ENCODE results near the gene CFAP58. TPM values are rescaled to one million over a fixed set of nuclear protein-coding genes. Genes with fewer than 3 reads are reported as not detected.

The CFAP58 gene
- total RNA-seq, 1 donor from 2014 or later, result 0.12 TPM

DNA sequence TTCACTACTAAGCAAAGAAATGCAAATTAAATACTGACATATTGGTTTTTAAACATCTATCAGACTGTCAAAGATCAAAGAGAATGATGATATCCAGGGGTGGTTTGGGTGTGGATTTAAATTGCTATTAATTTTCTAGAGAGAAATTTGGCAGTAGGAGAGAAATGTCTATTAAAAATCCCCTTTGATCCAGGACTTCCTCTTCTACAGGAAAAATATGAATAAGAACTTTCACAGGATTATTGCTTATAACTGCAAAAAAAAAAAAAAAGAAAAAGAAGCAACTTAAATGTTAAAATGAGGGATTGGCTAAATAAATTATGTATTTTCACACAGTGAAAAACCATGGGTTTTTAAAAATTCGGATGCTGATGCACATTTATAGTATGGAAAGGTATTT, 21.0 kb downstream of the CFAP58 start:
- no peak for DNase-seq (ENCODE audit: low spot score)

- no peak for DNase-seq (ENCODE audit: low spot score)
Observed at GRCh38 chr10:104376784-104377300, 23.2 kb downstream of the CFAP58 start.

GRCh38 chr10:104380336-104380735, 26.7 kb downstream of the CFAP58 start:
- DNase-seq (ENCODE audit: low spot score), result no peak

- no peak for DNase-seq (ENCODE audit: low spot score)
Observed at GRCh38 chr10:104387130-104387888, 33.7 kb downstream of the CFAP58 start.

GRCh38 chr10:104388830-104389229, 35.2 kb downstream of the CFAP58 start:
- no peak for DNase-seq (ENCODE audit: low spot score)

DNA sequence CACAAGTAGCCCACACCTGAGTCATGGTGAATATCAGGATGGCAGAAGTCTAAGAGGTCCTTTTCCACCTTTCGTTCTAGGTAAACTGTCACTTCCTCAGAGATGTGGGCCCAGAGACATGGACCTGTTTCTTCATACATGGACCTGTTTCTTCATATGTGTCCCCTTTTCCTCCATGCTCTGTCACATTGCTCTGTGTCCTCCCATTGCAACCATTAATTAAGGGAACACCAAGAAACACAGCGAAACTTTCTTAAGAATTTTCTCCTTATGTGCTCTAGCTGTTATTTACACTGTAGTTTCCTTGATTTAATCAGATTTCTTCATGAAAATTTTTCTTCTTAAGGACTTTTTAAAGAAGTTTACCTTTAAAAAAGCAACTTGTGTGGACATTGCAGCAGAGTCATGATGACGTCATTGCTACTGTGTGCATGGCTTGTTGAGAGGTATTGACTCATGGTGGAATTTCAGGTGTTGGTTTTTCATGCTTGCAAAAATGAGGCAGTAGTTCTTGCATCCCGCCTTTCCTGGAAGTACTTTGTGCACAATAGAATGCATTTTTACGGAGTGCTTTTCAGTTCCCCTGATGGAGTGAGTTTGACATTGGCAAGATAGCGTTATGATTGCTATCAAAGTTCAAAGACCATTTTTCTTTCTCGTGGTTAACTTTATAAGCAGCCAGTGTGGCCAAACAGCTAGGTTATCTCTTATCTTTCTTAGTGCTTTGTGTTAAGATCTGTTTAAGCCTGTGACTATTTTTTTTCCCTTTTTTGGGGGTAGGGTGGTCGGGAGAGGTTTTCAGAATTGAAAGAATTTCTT, 37.7 kb downstream of the CFAP58 start:
- DNase-seq (ENCODE audit: low spot score), result no peak

DNA sequence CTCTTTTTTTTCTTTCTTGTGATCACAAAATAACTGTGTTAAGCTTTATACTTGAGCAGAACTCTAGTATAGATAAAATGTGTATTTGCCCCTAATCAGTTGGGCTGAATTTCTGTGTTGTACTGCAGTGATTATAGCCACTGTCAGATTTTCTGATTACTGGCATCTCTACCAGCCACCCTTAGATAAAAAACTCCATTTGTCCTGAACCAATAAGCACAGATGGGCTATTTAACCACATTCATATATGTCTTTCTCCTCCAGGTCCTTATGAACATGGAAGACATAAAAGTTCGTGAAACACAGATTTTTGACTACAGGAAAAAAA, 38.3 kb downstream of the CFAP58 start:
- DNase-seq (ENCODE audit: low spot score), result no peak

- DNase-seq (ENCODE audit: low spot score), result no peak
Observed at GRCh38 chr10:104393387-104393786, 39.8 kb downstream of the CFAP58 start.

GRCh38 chr10:104396581-104396980, 42.9 kb downstream of the CFAP58 start:
- no peak for DNase-seq (ENCODE audit: low spot score)

GRCh38 chr10:104403636-104404035, 50.0 kb downstream of the CFAP58 start:
- no peak for DNase-seq (ENCODE audit: low spot score)

DNA sequence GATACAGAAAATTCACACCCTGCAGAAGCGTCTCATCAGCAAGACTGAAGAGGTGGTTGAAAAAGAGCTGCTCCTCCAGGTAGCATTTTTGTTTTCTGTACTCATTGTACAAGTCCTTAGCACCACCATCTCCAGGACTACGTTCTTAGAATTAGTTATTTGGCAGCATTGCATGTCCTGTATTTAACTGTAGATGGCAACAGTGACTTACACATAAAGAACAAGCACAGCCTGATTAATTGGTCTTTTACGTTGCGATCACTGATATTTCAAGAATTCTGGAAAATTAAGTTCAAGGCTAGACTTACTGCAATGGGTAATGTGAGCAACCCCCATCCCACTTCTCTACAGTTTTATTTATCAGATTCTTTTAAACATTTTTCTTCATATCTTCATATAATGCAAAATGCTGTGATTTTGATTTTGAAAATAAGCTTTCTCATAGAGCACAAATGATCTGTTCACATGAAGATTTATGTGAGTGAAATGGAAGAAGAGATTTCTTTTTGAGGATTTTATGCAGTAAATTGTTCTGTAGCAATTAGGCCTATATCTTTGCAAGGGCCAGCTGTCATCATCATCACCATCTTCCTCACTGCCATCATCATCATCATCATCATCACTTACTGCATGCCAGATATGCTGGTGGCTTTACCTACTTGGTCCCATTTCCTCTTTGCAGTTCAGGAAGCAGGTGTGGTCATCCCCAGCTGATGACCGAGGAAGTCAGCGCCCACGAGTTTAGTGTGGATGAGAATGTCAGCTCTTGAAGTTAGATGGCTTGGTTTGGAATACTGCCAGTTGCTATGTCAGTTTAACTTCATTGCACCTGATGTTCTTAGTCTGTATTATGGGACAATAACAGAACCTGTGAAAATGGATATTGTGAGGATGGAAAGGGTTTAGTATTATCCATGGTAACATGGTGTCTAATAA, 53.4 kb downstream of the CFAP58 start:
- no peak for DNase-seq (ENCODE audit: low spot score)

DNA sequence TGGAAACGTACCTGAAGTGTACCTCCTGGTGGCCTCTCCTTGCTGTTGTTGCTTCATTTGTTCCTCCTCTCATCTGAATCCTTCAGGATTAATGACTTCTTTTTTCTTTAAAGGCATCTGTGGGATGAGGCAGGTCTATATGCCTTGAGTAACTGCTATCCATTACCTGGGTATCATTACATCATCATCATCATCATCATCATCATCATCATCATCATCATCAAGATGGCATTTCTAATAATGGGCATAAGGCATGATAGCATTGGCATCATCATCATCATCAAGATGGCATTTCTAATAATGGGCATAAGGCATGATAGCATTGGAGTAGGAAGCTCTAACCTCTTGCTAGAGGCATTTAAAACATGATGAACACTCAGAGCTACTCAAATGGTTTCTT, 59.9 kb downstream of the CFAP58 start:
- DNase-seq (ENCODE audit: low spot score), result no peak

DNA sequence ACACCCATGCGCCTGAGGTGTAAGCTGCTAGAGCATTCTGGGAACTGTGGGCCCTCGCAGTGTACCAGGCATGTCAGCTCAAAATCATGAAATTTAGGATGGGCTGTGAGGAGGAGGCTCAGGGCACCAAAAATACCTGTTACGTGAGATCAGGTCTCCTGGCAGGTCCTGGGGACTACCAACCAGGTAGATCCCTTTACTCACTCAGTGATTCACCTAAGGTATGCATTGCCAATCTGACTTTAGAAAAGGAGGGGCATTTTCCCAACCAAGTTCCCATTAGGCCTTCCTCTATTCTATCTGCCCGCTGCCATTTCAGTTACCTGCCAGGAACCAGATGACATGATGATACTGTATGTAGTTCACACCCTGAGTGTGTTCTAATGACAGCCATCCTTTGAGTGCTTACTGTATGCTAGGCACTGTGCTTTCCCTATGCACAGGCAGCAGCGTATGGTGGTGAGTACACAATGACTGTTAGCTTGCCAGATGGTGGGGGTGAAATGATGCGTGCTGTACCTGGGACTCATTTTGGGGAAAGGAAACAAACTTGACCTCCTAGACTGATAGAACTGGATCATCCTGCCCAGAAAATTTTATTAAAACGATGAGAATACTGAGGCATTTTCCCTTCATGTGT, 62.0 kb downstream of the CFAP58 start:
- DNase-seq (ENCODE audit: low spot score), result no peak

- no peak for DNase-seq (ENCODE audit: low spot score)
Observed at GRCh38 chr10:104416851-104417250, 63.2 kb downstream of the CFAP58 start.

- no peak for DNase-seq (ENCODE audit: low spot score)
Observed at GRCh38 chr10:104417637-104418292, 64.1 kb downstream of the CFAP58 start.

- DNase-seq (ENCODE audit: low spot score), result no peak
Observed at GRCh38 chr10:104424719-104425118, 71.1 kb downstream of the CFAP58 start.

DNA sequence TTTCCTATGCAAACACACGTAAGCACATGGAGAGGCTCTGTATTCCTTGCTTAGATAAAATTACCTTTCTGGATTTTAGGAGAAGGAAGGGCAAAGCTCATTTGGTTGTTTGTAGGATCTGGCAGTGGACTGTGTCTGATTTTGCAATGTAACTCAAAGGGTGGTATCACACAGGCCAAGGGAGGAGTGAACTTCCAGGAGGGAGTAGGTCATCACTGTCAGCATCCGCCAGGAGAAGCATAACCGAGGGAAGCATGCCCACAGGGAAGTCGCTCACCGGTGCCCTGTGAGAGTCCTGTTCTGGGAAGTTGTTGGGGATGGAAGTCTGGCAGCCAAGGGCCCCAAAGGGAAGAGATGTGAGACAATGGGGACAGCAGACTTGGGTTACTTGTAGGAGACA, 74.4 kb downstream of the CFAP58 start:
- DNase-seq (ENCODE audit: low spot score), result no peak

DNA sequence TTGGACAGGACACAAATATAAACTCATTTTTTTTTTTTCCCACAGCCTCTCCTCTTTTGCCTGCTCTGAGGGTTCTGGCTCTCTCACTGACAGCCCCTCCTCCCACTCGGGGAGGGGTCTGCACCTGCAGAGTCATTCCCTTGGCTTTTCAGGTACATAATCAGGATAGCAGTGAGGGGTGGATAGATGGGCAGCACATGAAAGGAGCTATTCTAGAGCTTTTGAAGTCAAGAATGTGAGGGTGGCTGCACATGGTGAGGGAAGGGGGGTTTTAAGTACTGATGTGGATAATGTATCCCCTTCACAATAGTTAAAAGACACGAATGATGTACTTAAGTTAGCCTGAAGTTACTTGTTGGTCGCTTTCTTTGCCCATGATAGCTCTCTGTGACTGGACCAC, 76.2 kb downstream of the CFAP58 start:
- DNase-seq (ENCODE audit: low spot score), result no peak

DNA sequence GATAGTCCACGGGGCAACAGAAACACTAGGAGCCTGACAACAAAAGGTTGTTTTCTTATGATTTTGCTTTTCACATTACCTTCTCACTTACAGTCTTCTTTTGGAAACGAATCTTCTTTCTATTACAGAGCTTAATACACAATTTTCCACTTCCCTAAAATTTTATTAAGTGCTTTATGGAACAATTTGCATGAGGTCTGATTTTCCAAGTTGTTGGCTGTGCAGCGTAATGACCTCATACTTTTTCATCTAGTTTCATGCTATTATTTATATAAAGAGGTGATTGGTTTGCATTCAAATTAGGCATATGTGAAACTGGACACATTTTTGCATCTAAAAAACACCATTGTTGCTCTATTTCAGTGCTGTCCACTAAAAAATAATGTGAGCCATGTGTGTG, 76.7 kb downstream of the CFAP58 start:
- no peak for DNase-seq (ENCODE audit: low spot score)

DNA sequence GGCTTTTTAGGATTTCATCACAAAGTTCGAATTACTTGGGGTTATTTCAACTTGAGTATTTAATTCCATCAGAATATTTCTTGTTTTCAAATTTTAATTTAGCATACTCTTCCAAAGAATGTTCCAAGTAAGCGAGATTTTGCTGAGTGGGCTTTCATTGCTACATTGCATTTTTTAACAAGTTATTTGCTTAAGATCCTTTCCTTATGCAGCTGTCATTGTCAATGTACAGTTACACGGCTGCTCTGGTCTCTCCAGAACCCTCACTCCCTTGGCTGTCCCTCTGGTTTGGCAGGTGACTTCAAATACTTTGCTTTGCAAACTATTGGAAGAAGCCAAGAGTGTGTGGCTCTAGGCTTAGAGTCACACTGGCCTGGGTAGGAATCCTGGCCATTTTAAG, 80.0 kb downstream of the CFAP58 start:
- no peak for DNase-seq (ENCODE audit: low spot score)

DNA sequence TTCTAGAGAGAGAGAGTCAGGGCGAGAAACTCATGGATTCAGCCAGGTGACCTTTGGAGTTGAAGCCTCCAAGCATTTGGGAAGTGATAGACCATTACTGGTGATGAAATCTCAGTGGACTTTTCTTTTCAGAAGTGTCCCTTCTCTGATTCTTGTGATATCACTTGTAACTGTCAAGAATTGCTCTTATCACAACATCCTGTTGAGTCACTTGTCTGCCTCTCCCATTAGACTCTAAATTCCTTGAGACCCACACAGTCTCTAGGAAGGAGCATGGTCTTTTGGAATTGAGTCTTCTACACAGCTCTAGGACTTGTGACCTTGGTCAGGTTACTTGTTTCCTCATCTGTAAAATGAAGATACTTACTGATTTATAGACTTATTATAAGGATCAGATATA, 81.0 kb downstream of the CFAP58 start:
- no peak for DNase-seq (ENCODE audit: low spot score)
